Pulmonary artery endothelial cell (primary cell): Measurements from ENCODE around the gene CHTOP. TPM values are rescaled to one million over a fixed set of nuclear protein-coding genes. Genes with fewer than 3 reads are reported as not detected.

Experiments used
- DNase-seq: peaks from one replicate; pipeline ENCODE4 v3.0.0-alpha.2; 2011; ENCODE audit warnings: low read depth, low spot score
- total RNA-seq: library from RNA; depleted of rRNA; stranded (reverse); fragments of >200 nt; gene quantifications from 2 replicates; pipeline ENCODE4 v1.2.3, GENCODE V29; 2014

Gene CHTOP
- total RNA-seq, 1 donor from 2014 or later: 27.6 TPM

DNA sequence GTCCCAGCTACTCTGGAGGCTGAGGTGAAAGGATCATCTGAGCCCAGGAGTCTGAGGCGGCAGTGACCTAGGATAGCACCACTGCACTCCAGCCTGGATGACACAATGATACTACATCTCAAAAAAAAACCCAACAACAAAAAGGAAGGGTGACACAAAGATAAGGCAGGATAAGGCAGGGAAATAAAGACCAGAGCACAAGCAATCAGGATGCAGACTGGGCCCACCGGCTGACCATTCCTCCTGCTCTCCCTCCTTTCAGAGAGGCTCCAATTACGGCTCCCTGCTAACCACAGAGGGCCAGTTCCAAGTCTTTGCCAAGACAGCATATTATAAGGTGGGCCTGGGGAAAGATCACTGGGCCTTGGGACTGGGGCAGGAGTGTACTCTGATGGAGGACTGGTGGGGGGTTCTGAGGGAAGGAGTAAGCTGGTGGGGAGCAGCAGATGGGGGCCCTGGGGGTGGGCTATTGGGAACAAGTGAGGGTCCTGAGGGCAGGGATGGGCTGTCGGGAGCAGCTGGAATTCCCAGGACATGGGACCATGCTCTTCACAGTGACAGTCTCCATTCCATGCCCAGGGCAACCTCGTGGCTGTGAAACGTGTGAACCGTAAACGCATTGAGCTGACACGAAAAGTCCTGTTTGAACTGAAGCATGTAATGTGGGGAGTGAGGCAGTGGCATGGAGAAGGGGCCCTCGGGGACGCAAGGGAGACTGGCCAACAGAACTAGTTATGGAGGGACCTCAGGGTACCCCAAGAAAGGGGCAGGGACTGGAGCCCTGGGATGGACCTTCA is 51.9 kb downstream of the CHTOP start:
- no peak for DNase-seq

DNA sequence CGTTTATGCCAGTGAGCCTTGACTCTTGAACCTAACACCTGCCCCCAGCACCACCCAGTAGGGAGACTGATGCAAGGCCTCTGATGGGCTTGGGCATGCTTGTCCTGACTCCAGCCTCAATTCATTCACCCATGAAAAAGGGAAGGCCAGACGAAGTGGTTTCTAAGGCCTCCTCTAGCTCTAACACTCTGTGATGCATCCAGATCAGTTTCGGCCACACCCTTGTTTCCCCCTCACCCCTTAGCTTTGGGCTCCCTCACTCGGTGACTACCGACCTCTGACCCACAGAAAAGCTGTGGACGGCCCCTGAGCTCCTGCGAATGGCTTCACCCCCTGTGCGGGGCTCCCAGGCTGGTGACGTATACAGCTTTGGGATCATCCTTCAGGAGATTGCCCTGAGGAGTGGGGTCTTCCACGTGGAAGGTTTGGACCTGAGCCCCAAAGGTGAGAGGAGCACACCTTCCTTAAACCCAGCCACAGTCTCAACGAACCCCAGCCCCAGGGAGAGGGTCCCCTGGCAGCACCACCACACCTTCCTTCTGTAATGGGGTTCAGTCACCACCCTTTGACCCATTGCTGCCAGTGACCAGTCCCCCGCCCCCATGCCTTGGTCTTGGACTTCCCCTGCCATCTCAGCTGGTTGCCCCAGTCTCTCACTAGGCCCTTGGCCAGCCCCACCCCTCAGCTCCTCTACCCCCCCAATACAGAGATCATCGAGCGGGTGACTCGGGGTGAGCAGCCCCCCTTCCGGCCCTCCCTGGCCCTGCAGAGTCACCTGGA is 53.7 kb downstream of the CHTOP start:
- no peak for DNase-seq

DNA sequence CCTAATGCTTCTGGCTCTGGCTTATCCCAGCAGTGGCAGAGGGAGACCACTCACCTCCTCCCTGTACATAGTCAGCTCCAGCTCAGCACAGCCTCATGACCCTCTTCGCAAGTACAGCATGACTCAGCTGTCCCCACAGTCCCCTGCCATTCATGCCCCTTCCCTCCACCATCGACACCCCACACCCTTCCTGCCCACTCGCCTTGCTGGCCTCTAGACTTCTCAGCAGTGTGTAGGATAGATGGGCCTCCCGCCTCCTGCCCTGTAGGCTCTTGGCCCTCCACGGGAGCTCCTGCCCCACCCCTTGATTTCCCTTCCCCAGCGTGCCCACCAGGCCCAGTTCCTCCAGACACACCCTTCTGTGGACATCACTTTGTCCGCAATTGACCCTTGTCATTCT is 54.4 kb downstream of the CHTOP start:
- DNase-seq: no peak

DNA sequence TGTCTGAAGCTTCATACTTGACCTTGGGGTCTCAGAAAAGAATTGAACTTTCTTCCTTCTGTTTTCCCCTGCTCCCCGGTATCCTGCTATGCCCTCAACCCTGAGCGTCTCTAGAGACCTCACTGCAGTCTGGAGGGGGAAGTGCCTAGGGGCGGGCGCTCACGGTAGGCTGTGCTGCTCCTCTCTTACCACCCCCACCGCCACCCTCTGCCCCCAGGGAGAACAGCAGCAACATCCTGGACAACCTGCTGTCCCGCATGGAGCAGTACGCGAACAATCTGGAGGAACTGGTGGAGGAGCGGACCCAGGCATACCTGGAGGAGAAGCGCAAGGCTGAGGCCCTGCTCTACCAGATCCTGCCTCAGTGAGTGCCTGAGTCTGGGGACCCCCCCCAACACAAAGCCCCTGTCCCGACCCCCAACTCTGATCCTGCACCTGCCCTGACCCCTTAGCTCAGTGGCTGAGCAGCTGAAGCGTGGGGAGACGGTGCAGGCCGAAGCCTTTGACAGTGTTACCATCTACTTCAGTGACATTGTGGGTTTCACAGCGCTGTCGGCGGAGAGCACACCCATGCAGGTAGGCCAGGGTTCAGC is 55.0 kb downstream of the CHTOP start:
- no peak for DNase-seq

DNA sequence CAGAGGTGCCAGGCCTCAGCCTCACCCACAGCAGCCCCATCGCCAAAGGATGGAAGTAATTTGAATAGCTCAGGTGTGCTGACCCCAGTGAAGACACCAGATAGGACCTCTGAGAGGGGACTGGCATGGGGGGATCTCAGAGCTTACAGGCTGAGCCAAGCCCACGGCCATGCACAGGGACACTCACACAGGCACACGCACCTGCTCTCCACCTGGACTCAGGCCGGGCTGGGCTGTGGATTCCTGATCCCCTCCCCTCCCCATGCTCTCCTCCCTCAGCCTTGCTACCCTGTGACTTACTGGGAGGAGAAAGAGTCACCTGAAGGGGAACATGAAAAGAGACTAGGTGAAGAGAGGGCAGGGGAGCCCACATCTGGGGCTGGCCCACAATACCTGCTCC is 59.6 kb downstream of the CHTOP start:
- no peak for DNase-seq

Other genes starting within 250 kb of the CHTOP start
- not detected in 2 replicates for gene S100A8, start 243.0 kb upstream of the CHTOP start, total RNA-seq
- not detected in 2 replicates for gene S100A7A, start 217.5 kb upstream of the CHTOP start, total RNA-seq
- not detected in 2 replicates for gene S100A7, start 173.4 kb upstream of the CHTOP start, total RNA-seq
- gene S100A6, start 98.1 kb upstream of the CHTOP start, total RNA-seq: 527 and 1,896 TPM in 2 replicates
- not detected in 2 replicates for gene S100A5, start 93.1 kb upstream of the CHTOP start, total RNA-seq
- 0.60 and 0.66 TPM in 2 replicates for gene S100A4, start 88.3 kb upstream of the CHTOP start, total RNA-seq
- gene S100A3, start 84.8 kb upstream of the CHTOP start, total RNA-seq: 0.66 and 0.85 TPM in 2 replicates
- gene S100A2, start 68.2 kb upstream of the CHTOP start, total RNA-seq: 1.6 and 2.2 TPM in 2 replicates
- gene S100A16, start 20.9 kb upstream of the CHTOP start, total RNA-seq: 689 and 738 TPM in 2 replicates
- gene S100A14, start 17.7 kb upstream of the CHTOP start, total RNA-seq: 0.14 and 0.20 TPM in 2 replicates
- 62.6 and 153 TPM in 2 replicates for gene S100A13, start 6.6 kb upstream of the CHTOP start, total RNA-seq
- gene S100A1, start 5.6 kb upstream of the CHTOP start, total RNA-seq: not detected in 2 replicates
- 60.6 and 61.7 TPM in 2 replicates for gene SNAPIN, start 24.6 kb downstream of the CHTOP start, total RNA-seq
- 295 and 331 TPM in 2 replicates for gene ILF2, start 36.9 kb downstream of the CHTOP start, total RNA-seq
- gene NPR1, start 44.6 kb downstream of the CHTOP start, total RNA-seq: 18.5 and 33.1 TPM in 2 replicates
- gene INTS3, start 94.0 kb downstream of the CHTOP start, total RNA-seq: 20.7 and 37.0 TPM in 2 replicates
- gene SLC27A3, start 141.3 kb downstream of the CHTOP start, total RNA-seq: 24.5 and 26.0 TPM in 2 replicates